ENCODE results near the gene SULT1C4.

- TF ChIP-seq, protein P1, sequence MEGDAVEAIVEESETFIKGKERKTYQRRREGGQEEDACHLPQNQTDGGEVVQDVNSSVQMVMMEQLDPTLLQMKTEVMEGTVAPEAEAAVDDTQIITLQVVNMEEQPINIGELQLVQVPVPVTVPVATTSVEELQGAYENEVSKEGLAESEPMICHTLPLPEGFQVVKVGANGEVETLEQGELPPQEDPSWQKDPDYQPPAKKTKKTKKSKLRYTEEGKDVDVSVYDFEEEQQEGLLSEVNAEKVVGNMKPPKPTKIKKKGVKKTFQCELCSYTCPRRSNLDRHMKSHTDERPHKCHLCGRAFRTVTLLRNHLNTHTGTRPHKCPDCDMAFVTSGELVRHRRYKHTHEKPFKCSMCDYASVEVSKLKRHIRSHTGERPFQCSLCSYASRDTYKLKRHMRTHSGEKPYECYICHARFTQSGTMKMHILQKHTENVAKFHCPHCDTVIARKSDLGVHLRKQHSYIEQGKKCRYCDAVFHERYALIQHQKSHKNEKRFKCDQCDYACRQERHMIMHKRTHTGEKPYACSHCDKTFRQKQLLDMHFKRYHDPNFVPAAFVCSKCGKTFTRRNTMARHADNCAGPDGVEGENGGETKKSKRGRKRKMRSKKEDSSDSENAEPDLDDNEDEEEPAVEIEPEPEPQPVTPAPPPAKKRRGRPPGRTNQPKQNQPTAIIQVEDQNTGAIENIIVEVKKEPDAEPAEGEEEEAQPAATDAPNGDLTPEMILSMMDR (IDR thresholded peaks at IDR 0.05; ENCODE audit: low read depth, low read length, poor library complexity, severe bottlenecking) = no peak
- no peak for TF ChIP-seq EZH2phosphoT487 (IDR thresholded peaks at IDR 0.05; ENCODE audit: borderline replicate concordance, low read length)
These were observed 12.6 kb downstream of the SULT1C4 start for GRCh38 chr2:108390340-108390739.

All from DOHH2 (cell line).